ENCODE results near the gene CALML3.

- TF ChIP-seq, protein P1, sequence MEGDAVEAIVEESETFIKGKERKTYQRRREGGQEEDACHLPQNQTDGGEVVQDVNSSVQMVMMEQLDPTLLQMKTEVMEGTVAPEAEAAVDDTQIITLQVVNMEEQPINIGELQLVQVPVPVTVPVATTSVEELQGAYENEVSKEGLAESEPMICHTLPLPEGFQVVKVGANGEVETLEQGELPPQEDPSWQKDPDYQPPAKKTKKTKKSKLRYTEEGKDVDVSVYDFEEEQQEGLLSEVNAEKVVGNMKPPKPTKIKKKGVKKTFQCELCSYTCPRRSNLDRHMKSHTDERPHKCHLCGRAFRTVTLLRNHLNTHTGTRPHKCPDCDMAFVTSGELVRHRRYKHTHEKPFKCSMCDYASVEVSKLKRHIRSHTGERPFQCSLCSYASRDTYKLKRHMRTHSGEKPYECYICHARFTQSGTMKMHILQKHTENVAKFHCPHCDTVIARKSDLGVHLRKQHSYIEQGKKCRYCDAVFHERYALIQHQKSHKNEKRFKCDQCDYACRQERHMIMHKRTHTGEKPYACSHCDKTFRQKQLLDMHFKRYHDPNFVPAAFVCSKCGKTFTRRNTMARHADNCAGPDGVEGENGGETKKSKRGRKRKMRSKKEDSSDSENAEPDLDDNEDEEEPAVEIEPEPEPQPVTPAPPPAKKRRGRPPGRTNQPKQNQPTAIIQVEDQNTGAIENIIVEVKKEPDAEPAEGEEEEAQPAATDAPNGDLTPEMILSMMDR (IDR thresholded peaks at IDR 0.05), result no peak
- no peak for TF ChIP-seq POLR2A (IDR thresholded peaks at IDR 0.05)
Observed at GRCh38 chr10:5568984-5569383, 44.2 kb downstream of the CALML3 start.
